SK-N-SH treated with all-trans-retinoic acid at 6 μM for 48 hours (cell line): ENCODE results near the gene SGTA.

Experiments used
- ARNTL ChIP-seq: fragments of 450-650 bp; formaldehyde crosslinking; IDR thresholded peaks from 2 replicates; pipeline ENCODE4 v1.5.0; 2020; ENCODE audit warnings: low read depth, mild to moderate bottlenecking, moderate library complexity, borderline replicate concordance
- CREB5 ChIP-seq: fragments of 250-450 bp; sonication (Bioruptor Pico); IDR thresholded peaks from 2 replicates; pipeline ENCODE4 v1.5.1; 2020; ENCODE audit warnings: low read depth, mild to moderate bottlenecking, moderate library complexity
- RARB ChIP-seq: fragments of 250-450 bp; sonication (Bioruptor Pico); IDR thresholded peaks from 2 replicates; pipeline ENCODE4 v1.8.0; 2021; ENCODE audit warnings: mild to moderate bottlenecking, moderate library complexity
- SNAI2 ChIP-seq: fragments of 250-450 bp; sonication (Bioruptor Pico); IDR thresholded peaks from 2 replicates; pipeline ENCODE4 v1.5.0; 2020; ENCODE audit warnings: mild to moderate bottlenecking, moderate library complexity

- TF ChIP-seq RARB (CRISPR knock-in tag) (no peak), ARNTL (CRISPR knock-in tag) (no peak), SNAI2 (CRISPR knock-in tag) (no peak), CREB5 (CRISPR knock-in tag) (no peak)
Measured at GRCh38 chr19:2791440-2791839, 8.4 kb upstream of the SGTA start.
